NK-92 treated with Interleukin-12 subunit alpha and Interleukin-12 subunit beta, amount 100 ng/mL, for 24 hours (cell line): ENCODE measurements around the gene PCDH10.
"Not testable (repeated sequence)": the region's sequence is repeated elsewhere in the genome, so short reads cannot be mapped to it uniquely, and the experiment has no call there.

Source experiments
- DNase-seq: peaks from one replicate; lab custom pipeline; 2025; lab: John Stamatoyannopoulos, UW

The PCDH10 gene

GRCh38 chr4:133240451-133240850, 91.4 kb downstream of the PCDH10 start:
- DNase-seq, result not testable (repeated sequence)
